MM.1S (cell line): Measurements from ENCODE around the gene RASAL2.

Experiments
- EZH2phosphoT487 ChIP-seq: fragments of 300-600 bp; sonication (generic); IDR thresholded peaks from 2 replicates; pipeline ENCODE4 v1.6.1; 2018; ENCODE audit warnings: antibody characterized with exemption, low read length
- TF ChIP-seq, protein P1 (sequence below): fragments of 300-600 bp; sonication (generic); IDR thresholded peaks from 2 replicates; pipeline ENCODE4 v1.5.1; 2016; ENCODE audit warnings: antibody characterized with exemption, low read length, mixed read lengths

DNA sequence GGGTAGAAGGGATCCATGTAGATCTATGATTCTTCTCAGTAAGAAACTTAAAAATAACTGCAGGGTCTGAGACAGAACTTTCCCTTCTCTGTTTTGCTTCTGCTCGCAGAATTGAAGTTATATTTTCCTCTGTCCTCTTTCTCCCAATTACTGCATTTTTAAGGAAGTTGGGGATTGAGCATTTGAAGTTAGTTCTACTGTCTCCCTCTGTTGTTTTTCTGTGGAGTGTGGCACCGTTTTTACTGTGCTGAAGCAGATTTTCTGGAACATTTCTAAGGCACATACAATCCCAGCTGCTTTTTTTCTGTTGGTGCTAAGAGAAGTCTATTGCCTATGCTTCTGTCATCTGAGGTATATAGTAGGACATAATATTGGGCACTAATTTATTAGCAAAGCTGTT is 43.3 kb downstream of the RASAL2 start:
- TF ChIP-seq, protein P1, sequence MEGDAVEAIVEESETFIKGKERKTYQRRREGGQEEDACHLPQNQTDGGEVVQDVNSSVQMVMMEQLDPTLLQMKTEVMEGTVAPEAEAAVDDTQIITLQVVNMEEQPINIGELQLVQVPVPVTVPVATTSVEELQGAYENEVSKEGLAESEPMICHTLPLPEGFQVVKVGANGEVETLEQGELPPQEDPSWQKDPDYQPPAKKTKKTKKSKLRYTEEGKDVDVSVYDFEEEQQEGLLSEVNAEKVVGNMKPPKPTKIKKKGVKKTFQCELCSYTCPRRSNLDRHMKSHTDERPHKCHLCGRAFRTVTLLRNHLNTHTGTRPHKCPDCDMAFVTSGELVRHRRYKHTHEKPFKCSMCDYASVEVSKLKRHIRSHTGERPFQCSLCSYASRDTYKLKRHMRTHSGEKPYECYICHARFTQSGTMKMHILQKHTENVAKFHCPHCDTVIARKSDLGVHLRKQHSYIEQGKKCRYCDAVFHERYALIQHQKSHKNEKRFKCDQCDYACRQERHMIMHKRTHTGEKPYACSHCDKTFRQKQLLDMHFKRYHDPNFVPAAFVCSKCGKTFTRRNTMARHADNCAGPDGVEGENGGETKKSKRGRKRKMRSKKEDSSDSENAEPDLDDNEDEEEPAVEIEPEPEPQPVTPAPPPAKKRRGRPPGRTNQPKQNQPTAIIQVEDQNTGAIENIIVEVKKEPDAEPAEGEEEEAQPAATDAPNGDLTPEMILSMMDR = no peak
- TF ChIP-seq EZH2phosphoT487 = no peak
